ENCODE results near the gene ELF3.
"Not testable (repeated sequence)": the region's sequence is repeated elsewhere in the genome, so short reads cannot be mapped to it uniquely, and the experiment has no call there.

ELF3 gene

DNA sequence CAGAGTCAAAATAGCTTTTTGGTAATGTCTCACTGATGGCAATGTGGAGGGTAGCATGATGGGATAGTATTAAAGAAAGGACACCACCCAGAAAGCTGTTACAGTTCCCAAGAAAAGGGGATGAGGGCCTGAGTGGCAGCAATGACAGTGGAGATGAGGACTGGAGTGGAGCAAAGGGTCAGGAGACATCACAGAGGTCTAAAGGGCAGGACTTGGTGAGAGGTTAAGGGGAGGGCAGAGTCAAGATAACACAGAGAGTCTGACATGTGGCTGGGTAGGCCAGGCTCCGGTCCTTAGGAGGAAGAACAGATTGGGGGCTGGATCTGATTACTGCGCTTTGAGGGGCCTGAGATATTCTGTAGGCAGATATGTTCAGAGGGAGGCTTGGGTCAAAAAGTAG, 19.3 kb downstream of the ELF3 start:
- in situ Hi-C loops (cut with MboI; ENCODE audit: low sequenced_read_pairs): no loop called here

- in situ Hi-C loops (cut with MboI; ENCODE audit: low sequenced_read_pairs): no loop called here
These were observed 21.4 kb downstream of the ELF3 start for GRCh38 chr1:202031796-202032195.

DNA sequence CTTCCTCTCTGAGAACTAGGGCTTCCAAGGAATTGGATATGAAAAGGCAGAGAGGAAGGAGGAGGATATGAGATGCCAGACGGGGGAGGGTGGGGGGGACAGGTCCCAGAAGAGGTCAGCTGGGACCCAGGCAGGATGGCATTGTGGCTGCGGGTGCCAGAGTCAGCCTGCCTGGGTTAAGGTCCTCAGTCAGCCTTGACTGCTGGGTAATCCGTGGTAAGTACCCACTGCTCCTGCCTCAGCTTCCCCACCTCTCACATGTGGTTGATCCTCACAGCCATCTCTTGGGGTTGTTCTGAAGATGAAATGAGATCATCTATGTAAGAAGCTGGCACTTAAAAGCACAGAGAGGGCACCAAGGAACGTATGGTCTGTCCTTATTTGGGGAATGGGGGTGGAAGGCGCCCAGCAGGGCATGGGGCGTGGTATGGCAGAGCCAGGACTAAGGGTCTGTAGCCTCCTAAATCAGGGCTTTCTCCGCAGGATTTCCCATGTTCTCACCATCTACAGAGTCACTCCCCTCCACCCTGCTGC, 23.8 kb downstream of the ELF3 start:
- in situ Hi-C loops (cut with MboI; ENCODE audit: low sequenced_read_pairs): no loop called here

- in situ Hi-C loops (cut with MboI; ENCODE audit: low sequenced_read_pairs): no loop called here
These were observed 24.5 kb downstream of the ELF3 start for GRCh38 chr1:202034683-202035462.

DNA sequence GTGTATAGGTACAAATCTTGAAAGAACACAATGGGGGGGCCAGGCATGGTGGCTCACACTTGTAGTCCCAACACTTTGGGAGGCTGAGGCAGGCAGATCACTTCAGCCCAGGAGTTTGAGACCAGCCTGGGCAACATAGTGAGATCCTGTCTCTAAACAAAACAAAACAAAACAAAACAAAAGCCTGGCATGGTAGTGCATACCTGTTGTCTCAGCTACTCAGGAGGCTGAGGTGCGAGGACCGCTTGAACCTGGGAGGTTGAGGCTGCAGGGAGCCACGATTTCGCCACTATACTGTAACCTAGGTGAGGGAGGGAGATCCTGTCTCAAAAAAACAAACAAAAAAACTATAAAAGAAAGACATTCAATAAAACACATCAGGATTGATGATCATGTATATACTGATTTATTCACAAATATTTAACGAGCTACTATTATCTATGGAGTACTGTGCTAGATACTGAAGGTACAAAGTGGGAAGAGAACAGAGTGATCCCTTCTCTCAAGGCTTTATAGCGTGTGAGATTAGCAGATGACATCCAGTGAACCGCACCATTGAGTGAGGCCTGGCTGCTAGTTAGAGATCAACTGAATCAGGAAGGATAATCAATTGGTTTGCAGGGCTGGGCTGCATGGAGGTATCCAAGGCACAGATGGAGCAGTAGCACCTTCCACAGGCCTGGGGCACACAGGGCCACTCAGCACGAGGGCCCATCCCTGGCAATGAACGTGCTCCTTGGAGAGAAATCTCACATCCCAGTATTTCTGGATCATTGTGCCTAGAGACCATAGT, 26.4 kb downstream of the ELF3 start:
- in situ Hi-C loops (cut with MboI; ENCODE audit: low sequenced_read_pairs): no loop called here

DNA sequence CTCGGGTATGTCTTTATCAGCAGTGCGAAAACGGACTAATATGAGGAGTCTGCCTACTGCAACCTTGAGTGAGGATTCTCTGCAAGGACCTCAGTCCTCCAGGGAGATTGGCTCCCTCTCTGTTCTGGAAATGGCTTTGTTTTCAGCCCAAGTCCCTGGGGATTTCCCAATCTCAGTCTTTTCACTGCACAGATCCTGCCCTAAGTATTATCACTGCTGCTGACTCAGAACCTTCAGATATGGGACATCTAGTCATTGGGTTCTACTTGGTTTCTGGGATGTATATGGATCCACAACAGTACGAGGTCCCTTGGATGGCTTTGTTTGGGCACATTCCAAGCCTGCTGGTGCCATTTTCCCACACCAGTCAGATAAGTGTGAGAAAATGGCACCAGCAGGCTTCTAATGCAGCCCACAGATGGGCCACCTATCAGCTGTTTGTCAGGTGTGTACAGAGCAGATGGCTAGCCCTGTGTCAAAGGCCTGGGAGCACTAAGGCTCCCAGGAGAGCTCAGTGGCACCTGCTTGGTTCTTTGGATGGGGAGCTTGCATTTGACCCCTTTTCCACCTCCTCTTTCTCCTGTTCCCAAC, 27.4 kb downstream of the ELF3 start:
- in situ Hi-C loops (cut with MboI; ENCODE audit: low sequenced_read_pairs): no loop called here

DNA sequence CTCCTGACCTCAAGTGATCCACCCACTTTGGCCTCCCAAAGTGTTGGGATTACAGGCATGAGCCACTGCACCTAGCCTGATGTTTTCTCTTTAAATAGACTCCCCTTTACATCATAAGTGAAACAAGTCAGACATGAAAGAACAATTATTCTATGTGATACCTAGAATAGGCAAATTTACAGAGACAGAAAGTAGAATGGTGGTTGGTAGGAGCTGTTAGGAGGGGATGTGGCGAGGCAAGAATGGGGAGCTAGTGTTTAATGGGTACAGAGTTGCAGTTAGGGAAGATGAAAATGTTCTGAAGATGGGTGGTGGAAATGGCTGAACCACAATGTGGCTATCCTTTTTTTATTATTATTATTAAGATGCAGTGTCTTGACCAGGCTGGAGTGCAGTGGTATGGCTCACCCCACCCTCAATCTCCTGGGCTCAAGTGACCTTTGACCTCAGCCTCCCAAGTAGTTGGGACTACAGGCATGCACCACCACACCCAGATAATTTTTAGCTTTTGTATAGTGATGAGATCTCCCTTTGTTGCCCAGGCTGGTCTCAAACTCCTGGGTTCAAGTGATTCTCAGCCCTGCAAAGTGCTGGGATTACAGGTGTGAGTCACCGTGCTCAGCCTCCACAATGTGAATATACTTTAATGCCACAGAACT, 28.4 kb downstream of the ELF3 start:
- in situ Hi-C loops (cut with MboI; ENCODE audit: low sequenced_read_pairs): no loop called here

GRCh38 chr1:202045705-202046104, 35.3 kb downstream of the ELF3 start:
- in situ Hi-C loops (cut with MboI; ENCODE audit: low sequenced_read_pairs): no loop called here

DNA sequence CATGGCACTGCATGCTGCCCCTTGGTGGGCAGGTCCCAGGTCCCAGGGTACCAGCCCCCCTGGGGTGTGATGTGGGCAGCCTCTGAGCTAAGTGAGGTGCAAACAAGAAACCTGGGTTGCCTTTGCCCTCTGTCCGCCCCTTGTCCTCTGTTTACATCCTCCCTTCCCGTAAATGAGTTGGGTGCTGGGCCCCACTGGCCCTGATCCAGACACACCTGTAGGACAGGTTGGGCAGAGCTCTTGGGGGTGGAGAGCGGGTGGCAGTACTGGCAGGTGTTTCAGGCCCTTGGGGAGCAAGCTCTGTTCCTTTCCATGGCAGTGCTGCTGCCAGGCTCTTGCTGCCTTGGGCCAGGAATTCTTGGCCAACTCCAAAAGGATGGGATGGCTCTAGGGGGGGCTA, 35.8 kb downstream of the ELF3 start:
- in situ Hi-C loops (cut with MboI; ENCODE audit: low sequenced_read_pairs): no loop called here

GRCh38 chr1:202046748-202047708, 36.6 kb downstream of the ELF3 start:
- in situ Hi-C loops (cut with MboI; ENCODE audit: low sequenced_read_pairs): no loop called here

- in situ Hi-C loops (cut with MboI; ENCODE audit: low sequenced_read_pairs): no loop called here
These were observed 37.6 kb downstream of the ELF3 start for GRCh38 chr1:202047977-202048376.

DNA sequence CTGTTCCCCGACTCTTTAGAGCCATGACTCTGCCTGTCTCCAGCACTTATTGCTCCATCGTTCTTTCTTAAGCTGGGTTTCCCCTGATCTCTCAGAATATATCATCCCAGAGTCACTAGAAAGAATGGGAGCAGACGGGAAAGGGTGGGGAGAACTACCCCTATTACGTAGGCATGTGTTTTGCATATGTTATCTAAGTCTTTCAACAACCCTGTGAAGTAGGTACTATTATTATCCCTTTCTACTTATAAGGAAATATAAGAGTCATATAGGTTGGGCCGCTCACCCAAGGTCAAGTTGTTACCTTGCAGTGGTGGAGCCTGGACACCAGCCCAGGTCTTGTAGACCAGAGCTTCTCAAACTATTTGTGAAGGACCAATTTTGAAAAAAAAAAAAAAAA, 38.7 kb downstream of the ELF3 start:
- in situ Hi-C loops (cut with MboI; ENCODE audit: low sequenced_read_pairs): no loop called here

DNA sequence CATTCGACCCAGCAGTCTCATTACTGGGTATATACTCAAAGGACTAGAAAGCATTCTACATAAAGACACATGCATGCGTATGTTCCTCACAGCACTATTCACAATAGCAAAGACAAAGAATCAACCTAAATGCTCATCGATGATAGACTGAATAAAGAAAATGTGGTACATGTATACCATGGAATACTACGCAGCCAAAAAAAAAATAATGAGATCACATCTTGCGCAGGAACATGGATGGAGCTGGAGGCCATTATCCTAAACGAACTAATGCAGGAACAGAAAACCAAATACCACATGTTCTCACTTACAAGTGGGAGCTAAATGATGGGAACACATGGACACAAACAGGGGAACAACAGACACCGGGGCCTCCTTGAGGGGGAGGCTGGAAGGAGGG, 43.7 kb downstream of the ELF3 start:
- in situ Hi-C loops (cut with MboI; ENCODE audit: low sequenced_read_pairs): no loop called here

DNA sequence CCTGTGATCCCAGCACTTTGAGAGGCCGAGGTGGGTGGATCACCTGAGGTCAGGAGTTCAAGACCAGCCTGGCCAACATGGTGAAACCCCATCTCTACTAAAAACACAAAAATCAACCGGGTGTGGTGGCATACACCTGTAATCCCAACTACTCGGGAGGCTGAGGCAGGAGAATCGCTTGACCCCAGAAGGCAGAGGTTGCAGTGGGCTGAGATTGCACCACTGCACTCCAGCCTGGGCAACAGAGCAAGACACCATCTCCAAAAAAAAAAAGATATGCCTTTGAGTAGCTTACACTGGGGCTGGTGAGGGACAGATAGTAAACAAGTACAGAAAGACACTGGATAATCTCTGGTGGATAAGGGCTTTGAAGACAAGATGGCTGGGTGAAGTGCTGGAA, 44.3 kb downstream of the ELF3 start:
- in situ Hi-C loops (cut with MboI; ENCODE audit: low sequenced_read_pairs): not testable (repeated sequence)

- in situ Hi-C loops (cut with MboI; ENCODE audit: low sequenced_read_pairs): no loop called here
These were observed 46.4 kb downstream of the ELF3 start for GRCh38 chr1:202056644-202057334.

GRCh38 chr1:202057335-202057704, 46.9 kb downstream of the ELF3 start:
- in situ Hi-C loops (cut with MboI; ENCODE audit: low sequenced_read_pairs): not testable (repeated sequence)

DNA sequence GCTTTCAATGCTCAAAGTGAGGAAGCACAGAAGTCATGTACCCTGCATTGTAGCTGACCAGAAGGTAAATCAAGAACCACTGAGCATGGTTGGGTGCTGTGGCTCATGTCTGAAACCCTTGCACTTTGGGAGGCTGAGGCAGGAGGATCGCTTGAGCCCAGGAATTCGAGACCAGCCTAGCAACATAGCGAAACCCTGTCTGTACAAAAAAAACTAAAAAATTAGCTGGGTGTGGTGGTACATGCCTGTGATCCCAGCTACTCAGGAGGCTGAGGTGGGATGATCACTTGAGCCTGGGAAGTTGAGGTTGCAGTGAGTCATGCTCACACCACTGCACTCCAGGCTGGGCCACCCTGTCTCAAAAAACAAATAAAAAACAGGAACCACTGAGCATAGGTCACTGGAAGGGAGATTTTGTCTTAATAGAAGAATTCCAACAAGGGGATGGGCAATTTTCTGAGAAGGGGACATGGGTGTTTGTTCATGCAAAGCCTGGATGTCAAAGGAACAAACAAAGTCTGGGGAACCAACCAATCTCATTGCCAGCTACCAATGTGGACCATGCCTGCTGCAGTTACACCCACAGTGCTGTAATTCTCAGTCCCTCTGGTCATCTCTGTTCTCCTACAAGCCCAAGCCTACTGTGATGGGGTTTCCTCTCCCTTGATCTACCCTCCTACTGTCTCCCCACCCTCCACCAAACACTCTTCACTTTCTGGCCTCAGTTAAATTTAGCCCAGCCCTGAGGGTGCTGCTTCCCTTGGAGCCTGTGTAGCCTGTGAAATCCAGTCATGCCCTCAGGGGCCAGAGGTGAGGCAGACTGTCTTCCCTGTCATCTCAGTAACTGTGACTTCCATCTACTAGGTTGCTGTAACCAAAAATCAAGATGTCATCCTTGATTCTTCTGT, 47.9 kb downstream of the ELF3 start:
- in situ Hi-C loops (cut with MboI; ENCODE audit: low sequenced_read_pairs): no loop called here

GRCh38 chr1:202061055-202061454, 50.7 kb downstream of the ELF3 start:
- in situ Hi-C loops (cut with MboI; ENCODE audit: low sequenced_read_pairs): no loop called here

Data from hTERT RPE-1 (cell line).